ENCODE measurements around the gene POLR1D. TPM values are rescaled to one million over a fixed set of nuclear protein-coding genes. Genes with fewer than 3 reads are reported as not detected.

POLR1D gene
- total and polyA plus RNA-seq, 2 experiments from 2014 or later, result 177 to 197 TPM

DNA sequence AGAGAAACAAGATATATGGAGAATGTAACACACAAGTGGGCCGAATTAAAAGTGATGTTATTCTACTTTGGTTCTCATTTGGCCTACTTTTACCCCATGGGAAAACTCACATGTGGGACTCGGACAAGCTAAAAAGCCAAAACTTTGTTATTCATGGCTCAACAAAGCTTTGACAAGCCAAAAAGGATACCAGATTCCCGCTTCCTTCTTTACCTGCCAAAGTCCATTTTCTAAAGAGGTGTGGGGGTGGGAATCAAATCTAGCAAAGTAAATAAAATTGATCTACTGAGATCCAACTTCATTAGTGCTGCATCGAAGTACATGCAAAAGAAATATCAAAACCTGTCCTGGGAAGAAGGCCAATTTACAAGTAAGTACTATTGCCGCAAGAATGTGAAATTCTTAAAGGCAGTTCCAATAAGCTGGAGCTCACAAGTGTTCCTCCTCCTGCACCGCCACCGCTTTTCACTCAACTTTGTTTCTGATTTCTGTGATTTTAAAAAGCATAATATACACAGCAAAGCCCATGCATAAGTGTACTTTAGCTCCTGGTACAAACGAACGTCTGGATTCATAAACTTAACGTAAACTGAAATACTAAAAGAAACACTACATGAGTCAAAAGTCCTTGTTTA, 2.5 kb upstream of the POLR1D start:
- peaks cover 6% of the 10 kb centered on the region for H3K27me3 Mint-ChIP-seq (ENCODE audit: insufficient read depth, low read depth, poor library complexity)
- H4K20me1 ChIP-seq (replicated peaks; ENCODE audit: insufficient read depth), result peaks cover 48% of the 10 kb centered on the region
- peak overlapping the region; percentile 96 for H3K4me3 Mint-ChIP-seq
- ATAC-seq, result no peak
- TF ChIP-seq, protein P1, sequence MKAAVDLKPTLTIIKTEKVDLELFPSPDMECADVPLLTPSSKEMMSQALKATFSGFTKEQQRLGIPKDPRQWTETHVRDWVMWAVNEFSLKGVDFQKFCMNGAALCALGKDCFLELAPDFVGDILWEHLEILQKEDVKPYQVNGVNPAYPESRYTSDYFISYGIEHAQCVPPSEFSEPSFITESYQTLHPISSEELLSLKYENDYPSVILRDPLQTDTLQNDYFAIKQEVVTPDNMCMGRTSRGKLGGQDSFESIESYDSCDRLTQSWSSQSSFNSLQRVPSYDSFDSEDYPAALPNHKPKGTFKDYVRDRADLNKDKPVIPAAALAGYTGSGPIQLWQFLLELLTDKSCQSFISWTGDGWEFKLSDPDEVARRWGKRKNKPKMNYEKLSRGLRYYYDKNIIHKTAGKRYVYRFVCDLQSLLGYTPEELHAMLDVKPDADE (IDR thresholded peaks at IDR 0.05), result no peak
- TF ChIP-seq CREB1 (CRISPR knock-in tag; IDR thresholded peaks at IDR 0.05; ENCODE audit: low read depth) (no peak), ZNF114 (CRISPR knock-in tag; IDR thresholded peaks at IDR 0.05) (no peak), STAT1 (IDR thresholded peaks at IDR 0.05; ENCODE audit: unreplicated experiment) (no peak)
- TF ChIP-seq, protein P2, sequence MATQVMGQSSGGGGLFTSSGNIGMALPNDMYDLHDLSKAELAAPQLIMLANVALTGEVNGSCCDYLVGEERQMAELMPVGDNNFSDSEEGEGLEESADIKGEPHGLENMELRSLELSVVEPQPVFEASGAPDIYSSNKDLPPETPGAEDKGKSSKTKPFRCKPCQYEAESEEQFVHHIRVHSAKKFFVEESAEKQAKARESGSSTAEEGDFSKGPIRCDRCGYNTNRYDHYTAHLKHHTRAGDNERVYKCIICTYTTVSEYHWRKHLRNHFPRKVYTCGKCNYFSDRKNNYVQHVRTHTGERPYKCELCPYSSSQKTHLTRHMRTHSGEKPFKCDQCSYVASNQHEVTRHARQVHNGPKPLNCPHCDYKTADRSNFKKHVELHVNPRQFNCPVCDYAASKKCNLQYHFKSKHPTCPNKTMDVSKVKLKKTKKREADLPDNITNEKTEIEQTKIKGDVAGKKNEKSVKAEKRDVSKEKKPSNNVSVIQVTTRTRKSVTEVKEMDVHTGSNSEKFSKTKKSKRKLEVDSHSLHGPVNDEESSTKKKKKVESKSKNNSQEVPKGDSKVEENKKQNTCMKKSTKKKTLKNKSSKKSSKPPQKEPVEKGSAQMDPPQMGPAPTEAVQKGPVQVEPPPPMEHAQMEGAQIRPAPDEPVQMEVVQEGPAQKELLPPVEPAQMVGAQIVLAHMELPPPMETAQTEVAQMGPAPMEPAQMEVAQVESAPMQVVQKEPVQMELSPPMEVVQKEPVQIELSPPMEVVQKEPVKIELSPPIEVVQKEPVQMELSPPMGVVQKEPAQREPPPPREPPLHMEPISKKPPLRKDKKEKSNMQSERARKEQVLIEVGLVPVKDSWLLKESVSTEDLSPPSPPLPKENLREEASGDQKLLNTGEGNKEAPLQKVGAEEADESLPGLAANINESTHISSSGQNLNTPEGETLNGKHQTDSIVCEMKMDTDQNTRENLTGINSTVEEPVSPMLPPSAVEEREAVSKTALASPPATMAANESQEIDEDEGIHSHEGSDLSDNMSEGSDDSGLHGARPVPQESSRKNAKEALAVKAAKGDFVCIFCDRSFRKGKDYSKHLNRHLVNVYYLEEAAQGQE (IDR thresholded peaks at IDR 0.05; ENCODE audit: unreplicated experiment), result no peak
- TF ChIP-seq, protein P3, sequence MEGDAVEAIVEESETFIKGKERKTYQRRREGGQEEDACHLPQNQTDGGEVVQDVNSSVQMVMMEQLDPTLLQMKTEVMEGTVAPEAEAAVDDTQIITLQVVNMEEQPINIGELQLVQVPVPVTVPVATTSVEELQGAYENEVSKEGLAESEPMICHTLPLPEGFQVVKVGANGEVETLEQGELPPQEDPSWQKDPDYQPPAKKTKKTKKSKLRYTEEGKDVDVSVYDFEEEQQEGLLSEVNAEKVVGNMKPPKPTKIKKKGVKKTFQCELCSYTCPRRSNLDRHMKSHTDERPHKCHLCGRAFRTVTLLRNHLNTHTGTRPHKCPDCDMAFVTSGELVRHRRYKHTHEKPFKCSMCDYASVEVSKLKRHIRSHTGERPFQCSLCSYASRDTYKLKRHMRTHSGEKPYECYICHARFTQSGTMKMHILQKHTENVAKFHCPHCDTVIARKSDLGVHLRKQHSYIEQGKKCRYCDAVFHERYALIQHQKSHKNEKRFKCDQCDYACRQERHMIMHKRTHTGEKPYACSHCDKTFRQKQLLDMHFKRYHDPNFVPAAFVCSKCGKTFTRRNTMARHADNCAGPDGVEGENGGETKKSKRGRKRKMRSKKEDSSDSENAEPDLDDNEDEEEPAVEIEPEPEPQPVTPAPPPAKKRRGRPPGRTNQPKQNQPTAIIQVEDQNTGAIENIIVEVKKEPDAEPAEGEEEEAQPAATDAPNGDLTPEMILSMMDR (conservative IDR thresholded peaks at IDR 0.05; ENCODE audit: low read depth in 2 of 2), result no peak
- H3K36me3 ChIP-seq (ENCODE audit: insufficient read depth), result peaks cover 11% of the 10 kb centered on the region; the same call in 1 of the 2 replicates
- no peaks in the 10 kb centered on the region for H3F3A ChIP-seq (replicated peaks; ENCODE audit: low read depth)
- peak overlapping the region; percentile 80 for H3K4me2 ChIP-seq
- peaks cover 30% of the 10 kb centered on the region for H3K36me3 Mint-ChIP-seq (ENCODE audit: low read depth)
- no peaks in the 10 kb centered on the region for H3K9me2 ChIP-seq (ENCODE audit: insufficient read depth)
- H3K4me1 Mint-ChIP-seq, result peaks cover 48% of the 10 kb centered on the region
- H3K27ac Mint-ChIP-seq, result no peak overlapping the region
- DNase-seq (ENCODE audit: low spot score), result no peak
- peak overlapping the region; percentile 99 for H3K4me3 ChIP-seq
- H3K27me3 ChIP-seq (ENCODE audit: insufficient read depth), result no peaks in the 10 kb centered on the region
- no peak overlapping the region for H3K27ac ChIP-seq (ENCODE audit: low read depth)
- peaks cover 31% of the 10 kb centered on the region for H3K4me1 ChIP-seq (ENCODE audit: insufficient read depth)
- H3K9me3 Mint-ChIP-seq, result peaks cover 6% of the 10 kb centered on the region; the same call in 2 of the 3 replicates
- peaks cover 82% of the 10 kb centered on the region for H3K79me2 ChIP-seq (replicated peaks; ENCODE audit: insufficient read depth)
- no peak overlapping the region for H2AFZ ChIP-seq

DNA sequence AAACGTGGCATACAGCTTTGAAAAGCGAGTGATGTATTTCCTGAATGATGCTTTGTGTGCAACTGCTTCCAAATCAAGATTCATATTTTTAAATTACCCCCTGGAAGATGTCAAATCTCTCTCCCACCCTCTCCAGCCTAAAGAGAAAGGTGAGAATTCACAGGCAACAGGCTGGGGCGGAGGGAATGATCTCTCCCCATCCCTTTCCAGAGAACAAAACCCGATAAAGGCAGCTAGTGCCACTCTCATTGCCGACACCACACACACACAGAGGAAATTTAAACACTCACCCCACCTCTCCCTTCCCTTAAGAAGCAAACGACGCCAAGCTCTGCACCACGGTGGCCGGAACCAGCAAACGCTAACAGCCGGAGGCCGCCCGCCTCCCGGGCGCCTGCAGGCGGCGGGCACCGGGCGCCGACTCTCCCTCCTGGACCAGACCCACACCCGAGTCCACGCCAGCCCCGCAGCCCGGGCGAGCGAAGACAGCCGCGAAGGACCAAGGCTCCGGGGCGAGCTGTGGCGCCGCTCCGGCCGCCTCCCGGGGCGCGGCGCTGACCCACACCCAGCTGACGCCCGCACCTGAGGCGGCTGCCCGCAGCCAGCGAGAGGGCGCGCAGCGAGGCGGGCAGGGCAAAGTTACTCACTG, 1.8 kb upstream of the POLR1D start:
- peaks cover 35% of the 10 kb centered on the region for H3K4me1 ChIP-seq (ENCODE audit: insufficient read depth)
- peaks cover 5% of the 10 kb centered on the region for H3K27me3 Mint-ChIP-seq (ENCODE audit: insufficient read depth, low read depth, poor library complexity)
- H3K4me3 Mint-ChIP-seq, result peak overlapping the region; percentile 96
- H4K20me1 ChIP-seq (replicated peaks; ENCODE audit: insufficient read depth), result peaks cover 47% of the 10 kb centered on the region
- peaks cover 28% of the 10 kb centered on the region for H3K36me3 Mint-ChIP-seq (ENCODE audit: low read depth)
- H3K27ac ChIP-seq (ENCODE audit: low read depth), result no peak overlapping the region; the same call in 1 of the 2 replicates
- peak overlapping the region; percentile 99 for H3K4me3 ChIP-seq
- ATAC-seq, result no peak; the same call in 2 of the 3 replicates
- no peaks in the 10 kb centered on the region for H3K27me3 ChIP-seq (ENCODE audit: insufficient read depth)
- H2AFZ ChIP-seq, result peak overlapping the region; percentile 74
- no peaks in the 10 kb centered on the region for H3K9me2 ChIP-seq (ENCODE audit: insufficient read depth)
- H3K4me2 ChIP-seq, result peak overlapping the region; percentile 80
- DNase-seq (ENCODE audit: low spot score), result peak; percentile 43
- H3K9me3 Mint-ChIP-seq, result peaks cover 4% of the 10 kb centered on the region; the same call in 2 of the 3 replicates
- H3K36me3 ChIP-seq (ENCODE audit: insufficient read depth), result peaks cover 14% of the 10 kb centered on the region; the same call in 1 of the 2 replicates
- H3K27ac Mint-ChIP-seq, result peak overlapping the region; percentile 76; the same call in 1 of the 2 replicates
- H3F3A ChIP-seq (replicated peaks; ENCODE audit: low read depth), result no peaks in the 10 kb centered on the region
- peaks cover 46% of the 10 kb centered on the region for H3K4me1 Mint-ChIP-seq
- peaks cover 82% of the 10 kb centered on the region for H3K79me2 ChIP-seq (replicated peaks; ENCODE audit: insufficient read depth)
- TF ChIP-seq, protein P1 (IDR thresholded peaks at IDR 0.05), result no peak
- TF ChIP-seq EZH2phosphoT487 (IDR thresholded peaks at IDR 0.05; ENCODE audit: unreplicated experiment) (no peak), EZH2 (IDR thresholded peaks at IDR 0.05; ENCODE audit: low read depth, unreplicated experiment) (no peak), NANOG (IDR thresholded peaks at IDR 0.05; ENCODE audit: borderline replicate concordance) (no peak), STAT1 (IDR thresholded peaks at IDR 0.05; ENCODE audit: unreplicated experiment) (no peak)
- TF ChIP-seq, protein P3 (conservative IDR thresholded peaks at IDR 0.05; ENCODE audit: low read depth in 2 of 2), result no peak

All from GM23338 (cell line).